ENCODE measurements around the gene SLCO3A1.

SLCO3A1 gene

GRCh38 chr15:91882858-91883586 lies 29.5 kb downstream of the SLCO3A1 start:
- peak in 7 of 14 donors; percentile 18 to 83 (median 32) for DNase-seq

- DNase-seq: no peak
Measured at GRCh38 chr15:91884606-91885005, 31.1 kb downstream of the SLCO3A1 start.

GRCh38 chr15:91885054-91885453 lies 31.5 kb downstream of the SLCO3A1 start:
- DNase-seq: no peak

GRCh38 chr15:91885714-91886270 lies 32.3 kb downstream of the SLCO3A1 start:
- DNase-seq: no peak

- peak in 3 of 14 donors; percentile 38 to 65 (median 54) for DNase-seq
Measured at GRCh38 chr15:91886878-91887277, 33.4 kb downstream of the SLCO3A1 start.

- peak in 13 of 14 donors; percentile 40 to 84 (median 75) for DNase-seq
Measured at GRCh38 chr15:91887321-91887720, 33.8 kb downstream of the SLCO3A1 start.

GRCh38 chr15:91887921-91888373 lies 34.4 kb downstream of the SLCO3A1 start:
- peak in 9 of 14 donors; percentile 22 to 59 (median 35) for DNase-seq

GRCh38 chr15:91889111-91889815 lies 35.8 kb downstream of the SLCO3A1 start:
- no peak for DNase-seq

- DNase-seq: no peak
Measured at GRCh38 chr15:91890614-91891013, 37.1 kb downstream of the SLCO3A1 start.

GRCh38 chr15:91891101-91891500 lies 37.6 kb downstream of the SLCO3A1 start:
- DNase-seq: peak in 1 of 14 donors; percentile 13

GRCh38 chr15:91891788-91892345 lies 38.4 kb downstream of the SLCO3A1 start:
- DNase-seq: no peak

GRCh38 chr15:91892436-91892835 lies 38.9 kb downstream of the SLCO3A1 start:
- DNase-seq: no peak

- DNase-seq: no peak
Measured at GRCh38 chr15:91894606-91895005, 41.1 kb downstream of the SLCO3A1 start.

- no peak for DNase-seq
Measured at GRCh38 chr15:91895051-91895450, 41.5 kb downstream of the SLCO3A1 start.

- no peak for DNase-seq
Measured at GRCh38 chr15:91896341-91897055, 43.0 kb downstream of the SLCO3A1 start.

GRCh38 chr15:91897585-91898372 lies 44.3 kb downstream of the SLCO3A1 start:
- no peak for DNase-seq

- no peak for DNase-seq
Measured at GRCh38 chr15:91898843-91899242, 45.3 kb downstream of the SLCO3A1 start.

GRCh38 chr15:91904942-91905341 lies 51.4 kb downstream of the SLCO3A1 start:
- no peak for DNase-seq

GRCh38 chr15:91908391-91908790 lies 54.9 kb downstream of the SLCO3A1 start:
- no peak for DNase-seq

GRCh38 chr15:91909111-91909510 lies 55.6 kb downstream of the SLCO3A1 start:
- DNase-seq: no peak

GRCh38 chr15:91909574-91909973 lies 56.1 kb downstream of the SLCO3A1 start:
- DNase-seq: no peak

GRCh38 chr15:91911844-91912243 lies 58.3 kb downstream of the SLCO3A1 start:
- DNase-seq: no peak
